SU-DHL-6 (cell line): Measurements from ENCODE around the gene MMP17.

ENCODE experiments used
- H2AFZ ChIP-seq: fragments of 200-600 bp; sonication (generic); 2 replicates; pipeline ENCODE4 v1.6.1; 2014; ENCODE audit warnings: low read depth, mild to moderate bottlenecking, moderate library complexity, mixed read lengths, antibody characterized with exemption, low read length; ENCODE audit not compliant: severe bottlenecking
- H3F3A ChIP-seq: fragments of 200-600 bp; shearing (Covaris generic); 2 replicates; pipeline ENCODE4 v1.6.0; 2016; ENCODE audit warnings: antibody characterized with exemption, mild to moderate bottlenecking; ENCODE audit not compliant: insufficient read depth
- H3K27ac ChIP-seq: fragments of 200-600 bp; sonication (generic); 2 replicates; pipeline ENCODE4 v1.5.1; 2016; ENCODE audit warnings: low read depth, mild to moderate bottlenecking, low read length, moderate library complexity, mixed read lengths
- H3K27me3 ChIP-seq: fragments of 200-600 bp; sonication (generic), shearing (Covaris generic); 2 replicates; pipeline ENCODE4 v1.6.0; 2014; ENCODE audit warnings: mild to moderate bottlenecking, low read length
- H3K36me3 ChIP-seq: fragments of 200-600 bp; sonication (generic); 2 replicates; pipeline ENCODE4 v1.6.1; 2014; ENCODE audit warnings: mild to moderate bottlenecking, low read length, mixed read lengths
- H3K4me2 ChIP-seq: fragments of 300-600, 200-600 bp; shearing (Covaris generic), sonication (generic); 2 replicates; pipeline ENCODE4 v1.6.0; 2014; ENCODE audit warnings: low read length, low read depth, mild to moderate bottlenecking; ENCODE audit not compliant: poor library complexity, severe bottlenecking
- H3K4me3 ChIP-seq: fragments of 200-600 bp; sonication (generic); 2 replicates; pipeline ENCODE4 v1.5.1; 2014; ENCODE audit warnings: antibody characterized with exemption, low read length, mild to moderate bottlenecking, mixed read lengths; ENCODE audit not compliant: insufficient read depth, poor library complexity, severe bottlenecking
- H3K79me2 ChIP-seq: fragments of 200-600 bp; sonication (generic); 2 replicates; pipeline ENCODE4 v1.6.1; 2014; ENCODE audit warnings: mild to moderate bottlenecking, low read length, moderate library complexity; ENCODE audit not compliant: insufficient read depth
- H3K9ac ChIP-seq: fragments of 200-600 bp; sonication (generic); 2 replicates; pipeline ENCODE4 v1.7.0; 2014; ENCODE audit warnings: mild to moderate bottlenecking, low read length
- H3K9me2 ChIP-seq: fragments of 200-600 bp; sonication (generic); replicated peaks from 2 replicates; pipeline ENCODE4 v1.6.1; 2014; ENCODE audit warnings: low read length; ENCODE audit not compliant: insufficient read depth
- H3K9me3 ChIP-seq: fragments of 200-600 bp; sonication (generic); 2 replicates; pipeline ENCODE4 v1.6.1; 2014; ENCODE audit warnings: low read length, mixed read lengths; ENCODE audit not compliant: insufficient read depth
- H4K20me1 ChIP-seq: fragments of 200-600 bp; sonication (generic); 2 replicates; pipeline ENCODE4 v1.6.1; 2014; ENCODE audit warnings: low read depth, mild to moderate bottlenecking, antibody characterized with exemption, low read length, moderate library complexity, mixed read lengths
- CTCF ChIP-seq: fragments of 200-600 bp; sonication (generic); IDR thresholded peaks from one replicate; pipeline ENCODE4 v1.5.1; 2017; ENCODE audit warnings: antibody characterized with exemption, mild to moderate bottlenecking, low read length, moderate library complexity; ENCODE audit not compliant: insufficient read depth, poor library complexity, severe bottlenecking
- EZH2phosphoT487 ChIP-seq: fragments of 200-600 bp; sonication (generic), shearing (Covaris generic); conservative IDR thresholded peaks from 2 replicates; pipeline ENCODE4 v1.6.1; 2018; ENCODE audit warnings: mild to moderate bottlenecking, antibody characterized with exemption, low read length, moderate library complexity, mixed read lengths

Gene MMP17

DNA sequence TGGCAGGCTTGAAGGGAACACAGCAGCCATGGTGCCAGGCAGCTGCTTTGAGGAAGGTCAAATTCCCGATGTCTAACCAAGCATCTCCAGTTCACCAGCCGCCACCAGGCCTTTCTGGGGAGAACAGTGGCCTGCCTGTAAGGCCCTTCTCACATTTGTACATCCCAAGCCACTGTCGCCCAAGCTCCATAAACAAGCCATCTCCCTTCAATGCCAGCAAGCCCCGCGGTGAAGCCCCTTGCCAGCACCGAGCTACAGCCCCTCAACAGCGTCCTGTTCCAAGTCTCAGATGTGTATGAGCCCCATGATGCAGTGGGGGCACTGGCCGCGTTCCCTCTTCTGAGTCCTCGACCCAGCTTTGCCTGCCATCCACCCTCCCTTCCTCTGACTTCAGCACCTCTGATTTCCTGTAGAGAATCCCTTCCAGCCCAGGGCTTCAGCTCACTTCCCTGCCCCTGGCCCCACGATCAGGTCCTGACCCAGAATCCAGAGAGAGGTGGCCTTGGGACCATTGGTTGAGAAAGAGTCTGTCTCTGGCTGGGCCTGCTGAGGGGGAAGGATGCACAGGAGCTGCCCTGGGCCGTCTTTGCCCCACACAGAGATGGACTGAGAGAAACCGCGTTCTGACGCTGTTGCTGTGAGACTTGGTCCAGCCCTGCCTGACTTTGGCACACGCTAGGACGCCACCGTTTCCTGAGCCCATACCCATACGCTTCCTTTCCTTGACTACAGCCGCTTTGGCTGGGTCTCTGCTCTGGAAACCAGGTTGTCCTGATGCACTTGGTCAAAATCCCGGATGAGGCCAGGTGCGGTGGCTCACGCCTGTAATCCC is 1.9 kb upstream of the MMP17 start:
- no peaks in the 10 kb centered on the region for H3F3A ChIP-seq
- H3K4me3 ChIP-seq: no peak overlapping the region
- H3K4me2 ChIP-seq: no peak overlapping the region
- no peaks in the 10 kb centered on the region for H3K27me3 ChIP-seq
- no peaks in the 10 kb centered on the region for H3K79me2 ChIP-seq
- H3K36me3 ChIP-seq: no peaks in the 10 kb centered on the region
- no peaks in the 10 kb centered on the region for H4K20me1 ChIP-seq
- no peak overlapping the region for H3K27ac ChIP-seq
- no peak overlapping the region for H3K9ac ChIP-seq
- no peaks in the 10 kb centered on the region for H3K9me2 ChIP-seq
- no peak overlapping the region for H2AFZ ChIP-seq
- TF ChIP-seq EZH2phosphoT487 (no peak), CTCF (no peak)
- H3K9me3 ChIP-seq: no peaks in the 10 kb centered on the region

- H2AFZ ChIP-seq: no peak overlapping the region
- no peak overlapping the region for H3K4me2 ChIP-seq
- no peaks in the 10 kb centered on the region for H3K36me3 ChIP-seq
- H3K9ac ChIP-seq: no peak overlapping the region
- TF ChIP-seq CTCF (no peak), EZH2phosphoT487 (no peak)
- H3K9me2 ChIP-seq: no peaks in the 10 kb centered on the region
- H3K9me3 ChIP-seq: no peaks in the 10 kb centered on the region
- no peaks in the 10 kb centered on the region for H3K79me2 ChIP-seq
- no peak overlapping the region for H3K27ac ChIP-seq
- no peak overlapping the region for H3K4me3 ChIP-seq
- no peaks in the 10 kb centered on the region for H4K20me1 ChIP-seq
- no peaks in the 10 kb centered on the region for H3F3A ChIP-seq
- no peaks in the 10 kb centered on the region for H3K27me3 ChIP-seq
Observed at GRCh38 chr12:131828671-131829355, 620 bp downstream of the MMP17 start.

DNA sequence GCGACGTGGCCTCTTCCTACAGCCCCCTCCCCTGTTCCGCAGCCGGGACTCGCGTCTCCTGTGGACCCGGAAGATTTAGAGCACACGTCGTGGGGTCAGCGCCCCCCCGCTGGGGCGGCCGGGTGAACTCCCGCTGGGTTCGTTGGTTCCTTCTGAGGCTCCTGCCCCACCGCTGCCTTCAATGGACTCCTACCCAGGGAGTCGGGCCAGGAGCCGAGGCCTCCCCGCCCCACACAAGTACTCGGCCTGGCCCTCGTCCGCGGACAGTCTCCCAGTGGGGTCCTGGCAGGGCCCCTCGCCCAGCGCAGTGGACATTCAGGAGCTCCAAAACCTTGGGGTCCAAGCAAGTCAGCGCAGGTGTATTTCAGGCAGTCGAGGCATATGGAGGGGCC is 1.2 kb downstream of the MMP17 start:
- Histone ChIP-seq H3K9ac (no peak overlapping the region), H3K9me2 (no peaks in the 10 kb centered on the region), H3K27ac (no peak overlapping the region), H3K9me3 (no peaks in the 10 kb centered on the region), H4K20me1 (no peaks in the 10 kb centered on the region), H3F3A (no peaks in the 10 kb centered on the region), H3K79me2 (no peaks in the 10 kb centered on the region), H2AFZ (no peak overlapping the region), H3K36me3 (no peaks in the 10 kb centered on the region), H3K27me3 (no peaks in the 10 kb centered on the region), H3K4me2 (no peak overlapping the region), H3K4me3 (no peak overlapping the region)
- TF ChIP-seq CTCF (no peak), EZH2phosphoT487 (no peak)
